ENCODE measurements around the gene TNFRSF14. TPM values are rescaled to one million over a fixed set of nuclear protein-coding genes. Genes with fewer than 3 reads are reported as not detected.

Gene TNFRSF14
- total and polyA plus RNA-seq, 2 of the 13 experiments (the other 11 are each of a cell fraction or from before 2014, with no cell fraction given): 11.9 to 49.9 TPM

DNA sequence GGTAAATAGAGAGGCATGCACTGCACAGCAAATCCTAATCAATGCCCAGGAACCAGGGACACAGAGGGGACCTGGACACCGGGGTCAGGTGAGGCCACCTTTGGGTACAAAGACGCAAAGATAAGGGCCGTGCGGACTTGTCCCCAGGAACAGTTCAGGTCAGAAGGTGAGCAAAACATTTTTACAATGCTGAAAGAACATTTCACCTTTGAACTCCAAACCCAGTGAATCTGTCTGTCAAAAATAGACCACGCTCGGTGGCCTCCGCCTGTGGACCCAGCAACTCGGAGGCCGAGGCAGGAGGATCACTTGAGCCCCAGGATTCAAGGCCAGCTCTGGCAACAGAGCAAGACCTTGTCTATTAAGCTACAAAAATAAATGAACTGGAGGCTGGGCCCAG is 15.2 kb downstream of the TNFRSF14 start (continued):
- TF ChIP-seq ZBTB40 (IDR thresholded peaks at IDR 0.05) (no peak), ZBTB40 (CRISPR knock-in tag; IDR thresholded peaks at IDR 0.05) (no peak), FLYWCH1 (CRISPR knock-in tag; IDR thresholded peaks at IDR 0.05) (no peak), ZGPAT (CRISPR knock-in tag; IDR thresholded peaks at IDR 0.05) (0 out of 2 replicates have a peak, but pooled peaks have one; percentile 21), ZNF230 (CRISPR knock-in tag; IDR thresholded peaks at IDR 0.05) (no peak), ZNF772 (CRISPR knock-in tag; IDR thresholded peaks at IDR 0.05) (0 out of 2 replicates have a peak, but pooled peaks have one; percentile 32), ZNF224 (CRISPR knock-in tag; IDR thresholded peaks at IDR 0.05) (no peak), HDAC2 (CRISPR knock-in tag; IDR thresholded peaks at IDR 0.05) (peak; percentile 71), NFE2L2 (IDR thresholded peaks at IDR 0.05; ENCODE audit: low read length) (no peak), BHLHE40 (IDR thresholded peaks at IDR 0.05; ENCODE audit: low read length) (no peak), ZNF780A (CRISPR knock-in tag; IDR thresholded peaks at IDR 0.05) (no peak), CENPX (CRISPR knock-in tag; IDR thresholded peaks at IDR 0.05) (no peak), MTA1 (CRISPR knock-in tag; IDR thresholded peaks at IDR 0.05; ENCODE audit: borderline replicate concordance) (0 out of 2 replicates have a peak, but pooled peaks have one; percentile 66), ATF3 (CRISPR knock-in tag; IDR thresholded peaks at IDR 0.05) (no peak), ZNF256 (CRISPR knock-in tag; conservative IDR thresholded peaks at IDR 0.05) (no peak), MAFK (conservative IDR thresholded peaks at IDR 0.05 in 1 of 2, IDR thresholded peaks at IDR 0.05 in 1 of 2; ENCODE audit: low read length in 2 of 2) (no peak), YEATS4 (CRISPR knock-in tag; IDR thresholded peaks at IDR 0.05; ENCODE audit: borderline replicate concordance) (peak; percentile 46; the same call in 1 of the 2 replicates), NAIF1 (CRISPR knock-in tag; IDR thresholded peaks at IDR 0.05; ENCODE audit: borderline replicate concordance) (no peak), KMT2A (CRISPR knock-in tag; IDR thresholded peaks at IDR 0.05) (0 out of 2 replicates have a peak, but pooled peaks have one; percentile 24)
- TF ChIP-seq, protein P1, sequence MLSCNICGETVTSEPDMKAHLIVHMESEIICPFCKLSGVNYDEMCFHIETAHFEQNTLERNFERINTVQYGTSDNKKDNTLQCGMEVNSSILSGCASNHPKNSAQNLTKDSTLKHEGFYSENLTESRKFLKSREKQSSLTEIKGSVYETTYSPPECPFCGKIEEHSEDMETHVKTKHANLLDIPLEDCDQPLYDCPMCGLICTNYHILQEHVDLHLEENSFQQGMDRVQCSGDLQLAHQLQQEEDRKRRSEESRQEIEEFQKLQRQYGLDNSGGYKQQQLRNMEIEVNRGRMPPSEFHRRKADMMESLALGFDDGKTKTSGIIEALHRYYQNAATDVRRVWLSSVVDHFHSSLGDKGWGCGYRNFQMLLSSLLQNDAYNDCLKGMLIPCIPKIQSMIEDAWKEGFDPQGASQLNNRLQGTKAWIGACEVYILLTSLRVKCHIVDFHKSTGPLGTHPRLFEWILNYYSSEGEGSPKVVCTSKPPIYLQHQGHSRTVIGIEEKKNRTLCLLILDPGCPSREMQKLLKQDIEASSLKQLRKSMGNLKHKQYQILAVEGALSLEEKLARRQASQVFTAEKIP (CRISPR knock-in tag; IDR thresholded peaks at IDR 0.05; ENCODE audit: borderline replicate concordance): no peak

Data from HepG2 (cell line).